Measurements from ENCODE around the gene SEPTIN12.
A peak's percentile ranks its signal among the peaks of the same experiment; 100 is the strongest.
"Not testable (repeated sequence)": the region's sequence is repeated elsewhere in the genome, so short reads cannot be mapped to it uniquely, and the experiment has no call there.

SEPTIN12 gene

DNA sequence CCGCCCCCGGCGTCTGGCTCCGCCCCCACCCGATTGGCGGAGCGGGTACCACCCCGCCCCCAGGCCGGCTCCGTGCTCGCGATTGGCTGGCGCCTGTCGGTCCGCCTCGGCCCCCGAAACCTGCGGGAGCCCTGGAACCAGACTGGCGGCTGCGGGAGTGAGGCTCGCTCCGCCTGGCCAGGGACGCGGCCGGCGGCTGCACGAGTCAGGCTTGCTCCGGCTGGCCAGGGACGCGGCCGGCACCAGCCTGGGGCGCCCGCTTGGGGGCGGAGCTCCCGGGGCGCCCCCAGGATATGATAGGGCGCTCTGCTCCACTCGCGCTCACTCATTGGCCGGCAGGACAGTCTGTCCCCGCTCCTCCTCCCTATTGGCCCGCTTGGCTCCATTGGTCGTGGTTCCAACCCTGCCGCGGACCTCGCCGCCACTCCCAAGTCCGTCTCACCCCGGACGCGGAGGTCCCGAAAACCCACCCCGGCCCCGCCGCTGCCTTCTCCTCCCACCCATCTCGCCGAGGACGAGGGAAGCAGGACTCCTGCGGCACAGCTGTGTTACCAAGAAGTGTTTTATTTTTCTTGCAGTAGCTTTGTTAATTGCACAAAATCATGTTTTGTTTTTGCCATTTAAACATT is 14.6 kb upstream of the SEPTIN12 start:
- peak; percentile 91 to 93 for DNase-seq

DNA sequence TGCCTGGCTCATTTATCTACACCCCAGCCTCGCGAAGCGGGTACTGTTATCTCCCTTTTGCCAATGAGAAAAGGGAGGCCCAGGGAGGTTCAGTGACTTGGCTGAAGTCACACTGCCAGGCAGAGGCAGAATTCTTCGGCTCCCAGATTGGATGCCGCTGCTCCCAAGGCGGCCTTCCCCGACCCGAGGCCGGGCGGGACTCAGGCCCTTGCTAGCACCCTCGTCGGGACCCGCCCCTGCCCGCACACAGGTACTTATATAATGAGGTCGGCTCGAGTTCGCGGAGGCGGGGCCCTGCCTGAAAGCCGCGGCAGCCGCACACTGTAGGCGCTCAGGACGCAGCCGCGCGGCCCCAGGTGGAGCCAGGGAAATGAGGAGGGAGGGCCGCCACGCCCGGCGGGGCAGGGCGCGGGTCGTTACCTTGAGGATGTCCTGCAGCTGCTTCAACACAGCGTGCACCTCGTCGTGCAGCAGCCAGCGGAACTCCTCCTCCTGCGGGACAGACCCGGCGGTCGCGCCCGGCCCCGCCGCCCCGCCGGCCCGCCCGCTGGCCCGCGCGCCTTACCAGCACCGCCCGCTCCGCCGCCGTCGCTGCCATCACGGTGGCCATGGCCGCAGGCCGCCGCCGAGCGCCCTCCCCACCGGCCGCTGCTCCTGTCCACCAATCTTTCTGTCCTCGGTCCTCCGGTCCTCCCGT is 14.0 kb upstream of the SEPTIN12 start, which contains the start of gene ROGDI:
ROGDI (minus strand) TSS at position 672 of the 697 bp plus-strand sequence; CDS start at position 610, 62 bp downstream.
- DNase-seq: peak; percentile 75 to 81

DNA sequence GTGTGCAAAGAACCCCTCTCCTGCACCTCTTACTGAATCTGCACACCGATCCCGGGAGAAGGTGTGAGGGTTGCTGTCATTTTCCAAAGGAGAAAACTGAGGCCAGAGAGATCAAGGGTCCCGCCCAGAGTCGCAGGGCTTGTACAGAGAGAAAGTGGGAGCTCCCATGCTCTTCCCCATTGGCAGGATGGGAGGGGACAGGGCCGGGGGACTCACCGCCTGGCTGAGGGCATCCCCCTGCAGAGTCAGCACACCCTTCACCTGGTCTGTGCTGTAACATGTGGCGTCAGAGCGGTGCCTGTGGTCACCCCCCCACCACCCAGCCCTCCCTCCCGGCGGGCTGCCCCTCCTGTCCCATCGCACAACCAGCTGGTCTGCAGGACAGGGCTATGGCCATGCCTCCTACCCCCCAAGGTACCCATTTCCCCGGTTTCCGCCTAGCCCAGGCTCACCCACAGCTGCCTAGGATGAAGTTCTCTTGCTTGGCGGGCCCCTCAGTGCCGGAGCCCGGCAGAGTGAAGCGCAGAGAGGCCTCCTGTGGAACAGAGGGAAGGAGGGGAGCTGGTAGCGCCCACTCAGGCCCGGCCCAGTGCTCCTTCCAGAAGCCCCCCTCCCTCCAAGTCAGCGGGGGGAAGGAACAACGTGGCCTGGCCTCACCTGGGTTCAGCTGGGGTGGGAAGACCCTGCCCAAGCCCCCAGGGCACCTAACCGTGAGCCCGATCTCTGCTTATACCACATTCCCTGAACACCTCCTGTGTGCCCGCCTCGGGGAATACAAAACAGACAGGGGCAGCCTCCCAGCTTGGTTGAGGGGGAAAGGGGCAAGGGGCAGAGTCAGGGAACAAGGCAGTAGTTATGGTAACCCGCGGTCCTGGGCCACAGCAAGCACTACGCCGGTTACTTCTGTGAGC is 13.2 kb upstream of the SEPTIN12 start:
- DNase-seq: no peak

DNA sequence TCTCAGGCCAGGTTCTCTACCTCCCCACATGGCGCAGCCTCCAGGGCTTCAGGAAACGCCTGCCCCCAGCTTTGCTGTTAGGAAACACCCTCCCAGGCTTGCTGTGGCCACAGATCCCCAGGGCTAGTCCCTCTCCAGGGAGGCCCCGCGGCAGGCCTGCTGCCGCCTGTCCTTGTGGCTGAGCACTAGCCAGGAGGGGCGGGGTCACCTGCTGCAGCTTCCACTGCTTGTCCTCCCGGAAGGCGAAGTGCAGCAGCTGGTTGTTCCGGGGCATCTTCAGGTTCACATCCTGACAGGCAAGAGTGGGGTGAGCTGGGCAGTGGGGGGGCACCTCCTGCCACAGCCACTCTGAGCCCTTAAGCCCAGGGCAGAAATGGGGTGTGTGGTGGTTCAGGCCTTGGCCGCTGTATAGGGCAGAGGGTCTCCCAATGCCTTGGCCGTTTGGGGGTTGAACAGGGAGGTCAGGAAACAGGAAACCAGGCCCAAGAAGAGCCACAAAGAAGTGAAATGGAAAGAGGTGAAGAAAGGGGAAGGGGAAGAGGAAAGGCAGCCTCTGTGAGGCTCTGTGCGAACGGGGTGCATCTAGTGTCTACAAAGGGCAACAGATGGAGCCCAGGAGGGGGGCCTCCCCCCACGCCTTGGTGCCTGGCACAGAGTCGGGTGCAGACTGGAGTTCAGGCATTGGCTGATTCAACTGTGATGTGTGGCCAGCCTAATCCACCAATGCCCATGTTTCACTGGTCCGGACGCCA is 12.3 kb upstream of the SEPTIN12 start:
- no peak for DNase-seq

DNA sequence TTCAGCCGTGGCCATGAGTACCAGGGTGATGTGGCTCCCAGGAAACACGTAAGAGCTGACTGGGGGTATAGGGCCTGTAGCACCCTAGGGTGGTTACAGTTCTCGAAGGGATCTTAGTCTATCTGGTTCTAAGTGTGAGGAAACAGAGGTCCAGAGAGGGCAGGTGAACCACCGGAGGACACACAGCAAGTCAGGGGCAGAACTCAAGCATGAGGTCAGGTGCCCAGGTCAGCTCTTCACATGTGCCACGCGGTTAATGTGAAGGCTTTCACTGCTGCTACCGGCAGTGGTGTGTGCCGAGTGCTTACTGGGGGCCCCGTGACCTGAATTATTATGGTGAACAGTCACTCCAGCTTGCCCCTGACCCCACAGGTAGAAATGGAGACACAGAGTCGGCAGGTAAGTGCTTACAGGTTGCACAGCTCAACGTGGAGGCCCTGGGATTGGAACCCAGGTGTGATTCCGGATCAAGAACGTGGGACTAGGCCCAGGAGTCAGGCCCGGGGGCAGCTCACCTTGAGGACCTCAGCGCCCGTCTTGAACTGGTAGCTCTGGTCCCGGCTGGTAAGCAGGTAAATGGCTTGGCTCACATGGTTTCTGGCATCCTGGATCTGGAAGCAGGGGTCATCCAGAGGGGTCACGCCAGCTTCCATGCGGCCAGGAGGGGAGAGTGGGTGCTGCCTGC is 11.2 kb upstream of the SEPTIN12 start:
- no peak for DNase-seq

DNA sequence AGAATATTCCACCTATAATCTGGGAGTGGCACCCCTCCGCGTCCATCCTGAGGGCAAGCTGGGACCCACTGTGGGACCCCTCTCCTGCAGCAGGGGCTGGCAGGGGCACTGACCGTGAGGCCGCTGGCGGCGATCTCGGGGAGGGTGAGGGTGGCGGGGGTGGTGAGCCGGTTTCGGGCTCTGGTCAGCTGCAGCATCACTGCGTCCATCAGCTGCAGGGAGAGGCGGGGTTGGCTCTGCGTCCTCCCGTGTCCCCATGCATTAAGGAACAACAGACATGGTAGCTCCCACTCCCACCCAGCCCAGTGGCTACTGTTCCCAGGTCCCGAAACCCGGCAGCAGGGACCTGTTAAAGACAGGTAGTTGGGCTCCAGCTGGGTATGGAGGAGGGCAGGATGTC is 10.3 kb upstream of the SEPTIN12 start:
- no peak for DNase-seq

DNA sequence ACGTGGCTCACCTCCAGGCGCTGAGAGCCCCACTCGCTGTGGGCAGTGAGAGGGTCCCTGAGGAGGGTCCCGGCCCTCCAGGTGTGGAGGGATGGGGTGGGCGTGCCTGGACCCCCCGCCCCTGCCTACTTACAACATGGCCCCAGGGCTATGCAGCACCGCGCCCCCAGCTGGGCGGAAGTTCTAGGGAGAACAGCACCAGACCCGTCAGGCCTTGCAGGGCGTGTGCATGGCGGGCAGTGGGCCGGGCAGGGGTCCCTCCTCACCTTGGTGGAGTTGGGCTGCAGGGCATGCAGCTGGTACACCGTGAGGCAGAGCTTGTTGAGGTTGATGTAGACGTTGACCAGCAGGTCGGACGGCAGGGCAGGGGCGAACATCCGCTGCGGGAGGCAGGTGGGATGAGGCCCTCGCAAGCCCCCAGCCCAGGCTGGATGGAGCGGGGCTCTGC is 9.7 kb upstream of the SEPTIN12 start:
- DNase-seq: no peak

DNA sequence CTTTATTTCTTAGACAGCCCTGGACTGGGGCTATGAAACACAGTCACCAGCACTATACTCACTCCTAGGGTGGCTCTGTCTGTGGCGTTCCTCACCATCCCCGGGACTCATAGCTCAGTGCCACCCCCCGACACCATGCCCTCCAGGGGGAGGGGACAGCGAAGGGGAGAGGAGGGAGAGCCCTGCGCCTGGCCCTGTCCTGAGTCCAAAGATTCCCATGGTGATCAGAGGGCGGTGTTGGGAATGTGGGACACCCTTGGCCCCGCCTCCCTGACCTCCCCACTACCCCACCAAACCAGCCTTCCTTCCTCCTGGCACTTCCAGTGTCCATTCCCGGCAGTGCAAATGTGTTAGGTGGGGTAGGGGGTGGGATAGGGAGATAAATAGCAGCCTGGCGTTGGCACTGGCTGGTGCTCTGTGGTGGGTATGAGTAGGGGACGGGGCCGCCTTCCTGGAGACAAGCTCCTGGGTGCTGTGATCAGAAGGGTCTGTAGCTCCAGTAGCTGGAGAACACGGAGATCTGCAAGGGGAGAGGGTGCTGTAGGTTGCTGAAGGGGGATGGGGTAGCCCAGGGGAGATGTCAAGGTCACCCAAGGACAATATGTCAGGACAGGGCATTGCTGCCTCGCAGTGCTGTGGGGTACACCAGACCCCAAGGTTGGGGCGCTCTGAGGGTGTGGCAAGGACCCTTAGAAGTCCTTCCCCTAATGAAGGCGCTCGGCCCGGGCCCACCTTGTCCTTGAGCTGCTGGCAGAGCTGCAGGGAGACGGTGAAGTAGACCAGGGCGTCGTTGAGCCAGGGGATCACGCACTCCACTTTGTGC is 9.0 kb upstream of the SEPTIN12 start:
- no peak for DNase-seq

DNA sequence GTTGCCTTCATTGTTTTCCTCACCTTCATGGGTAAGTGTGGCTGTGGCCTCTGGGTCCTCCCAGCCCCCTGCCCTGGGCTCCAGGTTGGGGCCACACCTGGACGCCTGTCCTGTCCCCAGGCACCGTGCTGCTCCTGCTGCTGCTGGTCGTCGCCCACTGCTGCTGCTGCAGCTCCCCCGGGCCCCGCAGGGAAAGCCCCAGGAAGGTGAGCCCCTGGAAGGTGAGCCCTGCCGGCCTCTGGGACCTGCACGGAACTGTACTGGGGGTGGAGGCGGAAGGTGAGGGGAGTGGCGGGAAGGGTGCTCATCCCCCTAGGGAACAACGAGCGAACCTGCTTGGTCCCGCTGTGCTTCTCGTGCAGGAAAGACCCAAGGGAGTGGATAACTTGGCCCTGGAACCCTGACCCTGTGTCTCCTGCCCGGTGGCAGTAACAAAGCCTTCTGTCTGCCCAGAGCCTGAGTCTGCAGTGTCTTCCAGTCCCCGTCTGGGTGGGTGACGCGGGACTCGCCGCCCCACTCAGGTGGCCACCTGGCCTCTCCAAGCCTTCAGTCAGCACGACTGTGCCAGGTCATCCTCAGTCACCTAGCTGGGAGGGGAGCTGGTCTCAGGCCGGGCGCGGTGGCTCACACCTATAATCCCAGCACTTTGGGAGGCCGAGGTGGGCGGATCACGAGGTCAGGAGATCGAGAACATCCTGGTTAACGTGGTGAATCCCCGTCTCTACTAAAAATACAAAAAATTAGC is 7.9 kb upstream of the SEPTIN12 start:
- no peak for DNase-seq

DNA sequence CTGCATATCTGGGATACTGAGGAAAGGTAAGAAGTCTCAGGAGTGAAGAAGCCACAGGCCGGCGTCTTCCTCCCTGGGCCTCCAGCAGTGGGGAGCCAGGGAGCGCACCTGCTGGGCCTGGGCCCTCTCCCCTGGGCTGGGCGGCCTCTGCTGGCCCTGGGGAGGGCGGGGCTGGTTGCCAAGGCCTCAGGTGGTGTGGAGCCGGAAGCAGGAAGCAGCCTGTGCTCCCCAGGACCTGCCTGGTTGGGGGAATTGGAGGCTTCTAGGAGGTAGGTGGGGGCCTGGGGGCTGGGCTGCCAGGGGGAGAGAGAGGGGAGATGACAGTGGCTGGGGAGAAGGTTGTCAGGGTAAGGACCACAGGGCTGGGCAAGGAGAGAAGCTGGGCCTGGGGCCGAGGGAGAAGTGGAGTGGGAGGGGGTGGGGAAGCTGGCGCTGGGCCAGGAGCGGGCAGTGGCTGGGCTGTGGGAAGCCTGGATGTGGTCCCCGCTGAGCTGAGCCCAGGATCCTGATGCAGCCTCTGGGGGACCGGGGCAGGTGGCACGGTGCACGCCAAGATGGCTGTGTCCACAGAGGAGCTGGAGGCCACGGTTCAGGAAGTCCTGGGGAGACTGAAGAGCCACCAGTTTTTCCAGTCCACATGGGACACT is 7.2 kb upstream of the SEPTIN12 start, which contains the start of gene SMIM22:
SMIM22 (plus strand) TSS at position 189 of the 647 bp plus-strand sequence; CDS start at position 555, 366 bp downstream.
- no peak for DNase-seq

DNA sequence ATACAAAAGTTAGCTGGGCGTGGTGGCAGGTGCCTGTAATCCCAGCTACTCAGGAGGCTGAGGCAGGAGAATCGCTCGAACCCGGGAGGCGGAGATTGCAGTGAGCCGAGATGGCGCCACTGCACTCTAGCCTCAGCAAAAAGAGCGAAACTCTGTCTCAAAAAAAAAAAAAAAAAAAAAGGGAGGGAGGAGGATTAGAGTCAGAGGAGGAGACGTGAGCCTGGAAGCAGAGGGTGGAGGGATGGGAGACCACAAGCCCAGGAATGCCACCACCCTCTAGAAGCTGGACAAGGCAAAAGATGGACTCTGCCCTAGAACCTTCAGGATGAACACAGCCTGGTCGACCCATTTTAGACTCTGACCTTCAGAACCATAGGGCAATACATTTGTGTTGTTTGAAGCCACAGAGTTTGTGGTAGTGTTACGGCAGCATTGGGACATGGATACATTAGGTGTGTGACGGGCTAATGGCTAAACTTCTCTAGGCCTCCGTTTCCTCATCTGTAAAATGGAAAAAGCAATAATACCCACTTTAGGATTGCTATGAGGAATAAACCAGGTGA is 4.9 kb upstream of the SEPTIN12 start:
- DNase-seq: no peak

DNA sequence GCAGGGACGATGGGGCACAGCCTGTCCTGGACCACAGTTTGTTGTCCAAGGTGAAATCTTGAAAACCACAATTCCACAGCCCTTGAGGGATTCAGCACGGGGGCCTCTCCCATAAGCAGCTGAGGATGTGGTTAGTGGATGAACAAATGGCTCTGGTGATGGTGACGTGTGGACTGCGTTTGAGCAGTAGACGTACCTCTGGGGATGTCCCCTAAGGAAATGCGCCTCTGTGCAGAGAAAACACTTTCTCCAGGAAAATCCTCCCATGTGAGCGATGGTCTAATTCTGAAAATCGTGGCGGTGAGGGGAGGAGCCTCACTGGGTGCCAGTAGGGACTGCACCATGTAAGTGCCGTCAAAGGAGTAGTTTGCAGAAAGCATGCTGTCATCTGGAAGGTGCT is 2.7 kb upstream of the SEPTIN12 start:
- no peak for DNase-seq

DNA sequence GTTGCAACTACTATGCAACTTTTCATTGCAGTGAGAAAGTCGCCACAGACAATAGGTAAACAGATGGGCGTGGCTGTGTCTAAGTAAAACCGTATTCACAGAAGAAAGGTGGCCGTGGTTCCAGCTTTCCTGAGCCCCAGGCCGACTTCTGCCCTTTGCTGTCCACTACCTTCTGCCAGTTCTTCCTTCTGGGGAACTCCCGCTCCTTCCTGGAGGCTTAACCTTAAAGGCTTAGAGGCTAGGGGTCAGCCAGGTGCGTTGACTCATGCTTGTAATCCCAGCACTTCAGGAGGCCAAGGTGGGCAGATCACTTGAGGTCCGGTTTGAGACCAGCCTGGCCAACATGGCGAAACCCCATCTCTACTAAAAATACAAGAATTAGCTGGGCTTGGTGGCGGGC is 2.1 kb upstream of the SEPTIN12 start:
- no peak for DNase-seq

DNA sequence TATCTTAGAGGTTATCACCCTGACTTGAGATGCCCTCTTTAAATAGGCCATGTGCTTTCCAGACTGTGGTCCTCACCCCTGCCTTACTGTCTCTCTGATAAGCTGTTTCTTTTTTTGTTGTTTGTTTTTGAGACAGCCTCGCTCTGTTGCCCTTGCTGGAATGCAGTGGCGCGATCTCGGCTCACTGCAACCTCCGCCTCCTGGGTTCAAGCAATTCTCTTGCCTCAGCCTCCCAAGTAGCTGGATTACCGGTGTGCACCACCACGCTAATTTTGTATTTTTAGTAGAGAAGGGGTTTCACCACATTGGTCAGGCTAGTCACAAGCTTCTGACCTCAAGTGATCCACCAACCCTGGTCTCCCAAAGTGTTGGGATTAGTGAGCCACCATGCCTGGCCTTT is 765 bp upstream of the SEPTIN12 start:
- DNase-seq: no peak

DNA sequence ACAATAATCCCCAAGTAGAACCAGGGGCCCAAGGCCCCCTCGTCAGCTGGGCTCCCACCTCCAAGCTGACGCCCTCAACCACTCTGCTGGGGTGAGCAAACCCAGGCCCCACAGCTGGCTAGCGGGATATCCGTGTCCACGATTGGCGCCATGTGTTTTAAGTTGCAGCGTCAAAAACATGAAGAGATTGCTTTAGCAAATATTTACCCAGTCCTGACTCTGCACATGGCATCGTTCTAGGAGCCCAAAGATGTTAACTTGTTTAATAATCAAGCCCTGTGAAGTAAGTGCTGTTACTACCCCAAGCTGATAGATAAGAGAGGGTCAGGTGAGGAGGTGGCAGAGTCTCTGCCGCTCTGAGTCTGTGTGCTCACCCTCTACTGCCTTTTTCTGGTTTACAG is 344 bp upstream of the SEPTIN12 start:
- no peak for DNase-seq

DNA sequence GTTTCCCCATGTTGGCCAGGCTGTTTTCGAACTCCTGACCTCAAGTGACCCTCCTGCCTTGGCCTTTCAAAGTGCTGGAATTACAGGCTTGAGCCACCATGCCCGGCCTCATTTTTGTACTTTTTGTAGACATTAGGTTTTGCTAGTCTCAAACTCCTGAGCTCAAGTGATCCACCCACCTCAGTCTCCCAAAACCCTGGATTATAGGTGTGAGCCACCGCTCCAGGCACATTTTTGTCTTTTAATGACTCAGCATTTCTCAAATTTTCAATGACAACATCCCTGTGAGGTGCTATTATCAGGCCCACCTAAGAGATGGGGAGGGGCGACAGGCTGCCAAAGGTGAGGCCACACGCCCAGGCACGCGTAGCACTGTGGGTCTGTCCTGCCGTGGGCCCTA is 1.1 kb downstream of the SEPTIN12 start:
- DNase-seq: no peak

DNA sequence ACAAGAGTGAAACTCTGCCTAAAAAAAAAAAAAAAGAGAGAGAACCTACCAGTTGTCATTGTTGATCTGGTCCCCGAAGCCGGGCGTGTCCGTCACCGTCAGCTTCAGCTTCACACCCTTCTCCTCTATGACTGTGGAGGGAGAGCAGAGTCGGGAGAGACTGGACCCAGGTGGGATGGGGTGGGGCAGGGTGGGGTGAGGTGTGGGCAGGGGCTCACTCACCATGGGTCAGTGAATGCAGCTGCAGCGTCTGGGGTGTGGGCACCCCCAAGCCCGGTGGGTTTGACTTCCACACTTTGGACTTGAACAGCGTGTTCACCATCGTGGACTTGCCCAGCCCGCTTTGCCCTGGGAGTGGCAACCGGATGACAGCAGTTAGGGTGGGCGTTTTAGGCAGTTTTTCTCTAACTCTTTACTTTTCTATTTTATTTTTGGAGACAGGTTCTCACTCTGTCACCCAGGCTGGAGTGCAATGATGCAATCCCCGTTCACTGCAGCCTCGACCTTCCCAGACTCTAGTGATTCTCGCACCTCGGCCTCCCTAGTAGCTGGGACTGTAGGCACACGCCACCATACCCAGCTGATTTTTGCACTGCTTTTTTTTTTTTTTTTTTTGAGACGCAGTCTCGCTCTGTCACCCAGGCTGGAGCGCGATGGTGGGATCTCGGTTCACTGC is 2.2 kb downstream of the SEPTIN12 start:
- no peak for DNase-seq

DNA sequence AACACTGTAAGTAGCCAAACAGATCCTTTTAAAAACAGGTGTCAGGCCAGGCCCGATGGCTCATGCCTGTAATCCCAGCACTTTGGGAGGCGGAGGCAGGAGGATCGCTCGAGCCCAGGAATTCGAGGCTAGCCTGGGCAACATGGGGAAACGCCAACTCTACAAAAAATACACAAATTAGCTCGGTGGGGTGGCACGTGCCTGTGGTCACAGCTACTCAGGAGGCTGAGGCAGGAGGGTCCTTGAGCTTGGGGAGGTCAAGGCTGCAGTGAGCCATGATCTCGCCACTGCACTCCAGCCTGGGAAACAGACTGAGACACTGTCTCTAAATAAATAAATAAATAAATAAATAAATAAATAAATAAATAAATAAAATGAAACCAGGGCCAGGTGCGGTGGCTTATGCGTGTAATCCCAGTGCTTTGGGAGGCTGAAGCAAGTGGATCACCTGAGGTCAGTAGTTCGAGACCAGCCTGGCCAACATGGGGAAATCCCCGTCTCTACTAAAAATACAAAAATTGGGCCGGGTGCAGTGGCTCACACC is 3.6 kb downstream of the SEPTIN12 start:
- DNase-seq: not testable (repeated sequence)

DNA sequence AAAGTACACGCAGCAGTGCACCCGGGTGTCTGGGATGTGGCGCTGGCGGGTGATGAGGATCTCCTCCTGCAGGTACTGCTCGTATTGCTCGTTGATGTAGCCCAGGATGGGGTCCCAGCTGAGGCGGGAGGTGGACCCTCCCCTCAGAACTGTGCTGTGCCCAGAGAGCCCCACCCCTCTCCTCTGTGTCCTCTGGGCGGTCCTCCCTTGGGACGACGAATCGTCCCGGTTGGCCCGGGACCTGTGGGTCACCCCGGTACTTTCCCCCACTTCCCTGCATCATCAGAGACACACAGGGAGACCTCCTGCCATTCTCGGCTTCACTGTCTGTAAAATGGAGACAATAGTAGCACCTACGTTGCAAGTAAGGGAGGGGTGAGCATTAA is 4.2 kb downstream of the SEPTIN12 start:
- no peak for DNase-seq
